Neural cell (in vitro differentiated cells): ENCODE measurements around the gene PLXNC1. TPM values are rescaled to one million over a fixed set of nuclear protein-coding genes. Genes with fewer than 3 reads are reported as not detected.

ENCODE experiments used
- H2AFZ ChIP-seq: fragments of 200-600, 300-800 bp; sonication (generic), shearing (Covaris generic); 2 replicates; pipeline ENCODE4 v1.6.0; 2014; ENCODE audit warnings: low read depth, mild to moderate bottlenecking, antibody characterized with exemption, low read length, moderate library complexity
- H3F3A ChIP-seq: fragments of 200-600 bp; shearing (Covaris generic); 2 replicates; pipeline ENCODE4 v1.6.1; 2016; ENCODE audit warnings: mild to moderate bottlenecking, moderate library complexity, mixed read lengths, antibody characterized with exemption, low read length; ENCODE audit not compliant: insufficient read depth, poor library complexity, severe bottlenecking
- H3K27ac ChIP-seq: fragments of 200-600, 300-800 bp; sonication (generic), shearing (Covaris generic); 2 replicates; pipeline ENCODE4 v1.5.1; 2014; ENCODE audit warnings: mild to moderate bottlenecking, low read length, moderate library complexity
- H3K27me3 ChIP-seq: fragments of 300-800, 200-600 bp; sonication (generic), shearing (Covaris generic); 2 replicates; pipeline ENCODE4 v1.6.0; 2014; ENCODE audit warnings: mild to moderate bottlenecking, low read depth, low read length, moderate library complexity; ENCODE audit not compliant: insufficient read depth
- H3K36me3 ChIP-seq: fragments of 300-800, 200-600 bp; sonication (generic), shearing (Covaris generic); 2 replicates; pipeline ENCODE4 v1.5.1; 2014; ENCODE audit warnings: mild to moderate bottlenecking, antibody characterized with exemption, low read length, moderate library complexity; ENCODE audit not compliant: insufficient read depth
- H3K4me2 ChIP-seq: fragments of 300-800, 200-600 bp; sonication (generic), shearing (Covaris generic); 2 replicates; pipeline ENCODE4 v1.6.0; 2014; ENCODE audit warnings: mild to moderate bottlenecking, low read length
- H3K4me3 ChIP-seq: fragments of 300-800, 200-600 bp; sonication (generic), shearing (Covaris generic); 2 replicates; pipeline ENCODE4 v1.5.1; 2014; ENCODE audit warnings: mild to moderate bottlenecking, low read length, moderate library complexity
- H3K79me2 ChIP-seq: fragments of 200-600 bp; shearing (Covaris generic); replicated peaks from 2 replicates; pipeline ENCODE4 v1.6.0; 2014; ENCODE audit warnings: mild to moderate bottlenecking, low read length, moderate library complexity; ENCODE audit not compliant: insufficient read depth
- H3K9ac ChIP-seq: fragments of 300-800, 200-600 bp; sonication (generic), shearing (Covaris generic); 2 replicates; pipeline ENCODE4 v1.6.1; 2016; ENCODE audit warnings: mild to moderate bottlenecking, low read length, mixed read lengths
- H3K9me2 ChIP-seq: fragments of 200-600 bp; shearing (Covaris generic); 2 replicates; pipeline ENCODE4 v1.6.1; 2016; ENCODE audit warnings: mild to moderate bottlenecking, low read length, mixed read lengths; ENCODE audit not compliant: insufficient read depth
- H3K9me3 ChIP-seq: fragments of 200-600, 300-800 bp; sonication (generic), shearing (Covaris generic); 2 replicates; pipeline ENCODE4 v1.6.1; 2016; ENCODE audit warnings: mild to moderate bottlenecking, mixed run types, low read length, moderate library complexity, mixed read lengths
- H4K20me1 ChIP-seq: fragments of 200-600 bp; shearing (Covaris generic); 2 replicates; pipeline ENCODE4 v1.6.1; 2016; ENCODE audit warnings: mild to moderate bottlenecking, mixed run types; ENCODE audit not compliant: insufficient read depth
- CTCF ChIP-seq: fragments of 450-650 bp; IDR thresholded peaks from 2 replicates; pipeline ENCODE4 v1.5.1; 2014; ENCODE audit warnings: antibody characterized with exemption, mild to moderate bottlenecking, moderate library complexity; ENCODE audit not compliant: poor library complexity, severe bottlenecking
- EP300 ChIP-seq: fragments of 450-650 bp; conservative IDR thresholded peaks from 2 replicates; pipeline ENCODE4 v1.6.1; 2014; ENCODE audit warnings: antibody characterized with exemption, mild to moderate bottlenecking, moderate library complexity; ENCODE audit not compliant: poor library complexity, severe bottlenecking
- EZH2 ChIP-seq: fragments of 200-600, 300-800 bp; shearing (Covaris generic), sonication (generic); IDR thresholded peaks from 2 replicates; pipeline ENCODE4 v1.6.1; 2014; ENCODE audit warnings: antibody characterized with exemption, low read length, borderline replicate concordance, mild to moderate bottlenecking; ENCODE audit not compliant: insufficient read depth, poor library complexity, severe bottlenecking
- MXI1 ChIP-seq: fragments of 450-650 bp; conservative IDR thresholded peaks from 2 replicates; pipeline ENCODE4 v1.6.1; 2014; ENCODE audit warnings: antibody characterized with exemption, mild to moderate bottlenecking; ENCODE audit not compliant: poor library complexity, severe bottlenecking
- POLR2AphosphoS5 ChIP-seq: IDR thresholded peaks from 2 replicates; pipeline ENCODE4 v1.6.1; 2012
- RAD21 ChIP-seq: fragments of 450-650 bp; conservative IDR thresholded peaks from 2 replicates; pipeline ENCODE4 v1.6.1; 2014; ENCODE audit warnings: antibody characterized with exemption, mild to moderate bottlenecking, moderate library complexity
- REST ChIP-seq: IDR thresholded peaks from 2 replicates; pipeline ENCODE4 v1.6.1; 2012; ENCODE audit warnings: borderline replicate concordance
- SMC3 ChIP-seq: fragments of 450-650 bp; conservative IDR thresholded peaks from 2 replicates; pipeline ENCODE4 v1.6.1; 2014; ENCODE audit warnings: antibody characterized with exemption, mild to moderate bottlenecking, moderate library complexity; ENCODE audit not compliant: poor library complexity
- TAF1 ChIP-seq: IDR thresholded peaks from 2 replicates; pipeline ENCODE4 v1.6.1; 2012; ENCODE audit warnings: low read depth
- polyA plus RNA-seq: library from polyadenylated mRNA; depleted of rRNA; stranded (reverse); fragments of >200 nt; gene quantifications from 2 replicates; pipeline ENCODE4 v1.2.3, GENCODE V29; 2014

Gene PLXNC1
- polyA plus RNA-seq, 1 donor from 2014 or later = 76.3 TPM

GRCh38 chr12:94100990-94101737, 47.2 kb upstream of the PLXNC1 start:
- no peak for TF ChIP-seq EZH2
- TF ChIP-seq EP300 = no peak
- peak; percentile 17 for TF ChIP-seq MXI1
- TF ChIP-seq POLR2AphosphoS5 = no peak
- TF ChIP-seq TAF1 = no peak
- no peak for TF ChIP-seq REST
- TF ChIP-seq RAD21 = peak; percentile 91
- TF ChIP-seq SMC3 = peak; percentile 95
- peak; percentile 90 for TF ChIP-seq CTCF
- H2AFZ ChIP-seq = peak overlapping the region; percentile 79
- H3F3A ChIP-seq = no peaks in the 10 kb centered on the region
- H3K4me2 ChIP-seq = no peak overlapping the region
- H3K9ac ChIP-seq = peak overlapping the region; percentile 69
- H3K27me3 ChIP-seq = no peaks in the 10 kb centered on the region
- H3K4me3 ChIP-seq = peak overlapping the region; percentile 67
- no peaks in the 10 kb centered on the region for H4K20me1 ChIP-seq
- no peaks in the 10 kb centered on the region for H3K9me3 ChIP-seq
- H3K79me2 ChIP-seq = no peaks in the 10 kb centered on the region
- H3K9me2 ChIP-seq = no peaks in the 10 kb centered on the region
- no peaks in the 10 kb centered on the region for H3K36me3 ChIP-seq
- no peak overlapping the region for H3K27ac ChIP-seq

- Histone ChIP-seq H3K27me3 (no peaks in the 10 kb centered on the region), H3F3A (no peaks in the 10 kb centered on the region), H3K4me2 (no peak overlapping the region), H3K79me2 (no peaks in the 10 kb centered on the region), H2AFZ (peak overlapping the region; percentile 79), H3K4me3 (peak overlapping the region; percentile 67), H3K9me2 (no peaks in the 10 kb centered on the region), H3K36me3 (no peaks in the 10 kb centered on the region), H3K9me3 (no peaks in the 10 kb centered on the region), H3K9ac (peak overlapping the region; percentile 69), H3K27ac (no peak overlapping the region), H4K20me1 (no peaks in the 10 kb centered on the region)
- TF ChIP-seq MXI1 (peak; percentile 6), CTCF (peak; percentile 97), POLR2AphosphoS5 (no peak), SMC3 (peak; percentile 98), RAD21 (peak; percentile 98)
Observed at GRCh38 chr12:94101738-94102660, 46.4 kb upstream of the PLXNC1 start.
